ENCODE measurements around the gene PTTG2. TPM values are rescaled to one million over a fixed set of nuclear protein-coding genes. Genes with fewer than 3 reads are reported as not detected.
A peak's percentile ranks its signal among the peaks of the same experiment; 100 is the strongest.

PTTG2 gene
- total and polyA plus RNA-seq, 2 of the 13 experiments (the other 11 are each of a cell fraction or from before 2014, with no cell fraction given): not detected

- peak; percentile 50; the same call in 1 of the 2 replicates for TF ChIP-seq ZNF710 (CRISPR knock-in tag; IDR thresholded peaks at IDR 0.05; ENCODE audit: borderline replicate concordance)
Observed at GRCh38 chr4:37977471-37978247, 17.5 kb downstream of the PTTG2 start (continued).

- intact Hi-C loops (cut with micrococcal nuclease; ENCODE audit: unreplicated experiment): loop anchor here (10.0 kb wide), 1 partner anchor 94 kb away; no protein-coding TSS in a partner anchor
- H3K4me3 ChIP-seq (replicated peaks in 1 of 3; ENCODE audit: insufficient read depth in 1 of 3, low read depth in 2 of 3, low read length in 3 of 3): peak overlapping the region; percentile 61 to 81 (median 80); a peak in 5 of 6 replicates
- H3K9me3 ChIP-seq (ENCODE audit: low read length): no peaks in the 10 kb centered on the region
- TF ChIP-seq REL (CRISPR knock-in tag; conservative IDR thresholded peaks at IDR 0.05) (no peak), ZBTB44 (CRISPR knock-in tag; IDR thresholded peaks at IDR 0.05) (no peak), ARNT2 (CRISPR knock-in tag; IDR thresholded peaks at IDR 0.05; ENCODE audit: low read depth) (no peak), ASH2L (IDR thresholded peaks at IDR 0.05; ENCODE audit: insufficient read length, low read depth, low read length) (no peak), JDP2 (CRISPR knock-in tag; IDR thresholded peaks at IDR 0.05; ENCODE audit: borderline replicate concordance) (no peak)
- H4K20me1 ChIP-seq (ENCODE audit: insufficient read depth, low read length): peaks cover 5% of the 10 kb centered on the region; the same call in 1 of the 2 replicates
- H3K4me2 ChIP-seq (ENCODE audit: low read depth, low read length): peak overlapping the region; percentile 95
- no peaks in the 10 kb centered on the region for H3K36me3 ChIP-seq (replicated peaks in 1 of 2; ENCODE audit: control insufficient read depth in 1 of 2, insufficient read depth in 2 of 2, low read length in 2 of 2)
- H3K27ac ChIP-seq (ENCODE audit: extremely low read length, insufficient read depth, low read length): no peak overlapping the region
- peaks cover 55% of the 10 kb centered on the region for H3K4me1 ChIP-seq (ENCODE audit: insufficient read depth, low read length)
- H3K9ac ChIP-seq (ENCODE audit: insufficient read depth, low read depth, low read length): peak overlapping the region; percentile 75
- ATAC-seq (no peak), DNase-seq (ENCODE audit: low spot score) (no peak), FAIRE-seq (no peak)
- CTCF ChIA-PET (ENCODE audit: low intra/inter-chr PET ratio, low total read pairs): no interaction called here
- 44% methylated on average over 10 of the region's 11 CpGs for WGBS (ENCODE audit: low lambda C conversion rate)
- POLR2A ChIA-PET: no interaction called here
- TSS peak; percentile 56 for BruUV-seq (replicated peaks)
- in situ Hi-C loops (cut with HindIII; ENCODE audit: extremely low pct_ligation_motif_present, low pct_unique_long_range_greater_than_20kb): no loop called here
- peaks cover 19% of the 10 kb centered on the region for H3K79me2 ChIP-seq (ENCODE audit: insufficient read depth, low read length)
- no peak overlapping the region for H2AFZ ChIP-seq (ENCODE audit: low read length)
- H3K27me3 ChIP-seq (ENCODE audit: control insufficient read depth in 1 of 2, insufficient read depth in 2 of 2, low read length in 2 of 2): no peaks in the 10 kb centered on the region
Observed at GRCh38 chr4:37978248-37978924, 18.2 kb downstream of the PTTG2 start.

Measured in HepG2 (cell line).